Gastrocnemius medialis (tissue), 4 donors: ENCODE measurements around the gene FUOM.

Source experiments
- POLR2A ChIP-seq, 2 donors: fragments of 450-650 bp; IDR thresholded peaks; one replicate each; pipeline ENCODE4 v1.6.1; 2017; ENCODE audit warnings: antibody characterized with exemption in 2 of 2, mild to moderate bottlenecking in 2 of 2, moderate library complexity in 2 of 2
- TF ChIP-seq, protein P1 (sequence below), 5 experiments: fragments of 450-650 bp in 3 of 5; fragments of 200-600 bp in 2 of 5; sonication (generic) in 2 of 5; IDR thresholded peaks in 4 of 5; conservative IDR thresholded peaks in 1 of 5; 1 replicate in 4 of 5; 2 replicates in 1 of 5; pipeline ENCODE4 v1.5.1; 2016 to 2019; ENCODE audit warnings: antibody characterized with exemption in 5 of 5, mild to moderate bottlenecking in 3 of 5, moderate library complexity in 3 of 5

GRCh38 chr10:133370030-133370786, 12.4 kb upstream of the FUOM start:
- TF ChIP-seq, protein P1, sequence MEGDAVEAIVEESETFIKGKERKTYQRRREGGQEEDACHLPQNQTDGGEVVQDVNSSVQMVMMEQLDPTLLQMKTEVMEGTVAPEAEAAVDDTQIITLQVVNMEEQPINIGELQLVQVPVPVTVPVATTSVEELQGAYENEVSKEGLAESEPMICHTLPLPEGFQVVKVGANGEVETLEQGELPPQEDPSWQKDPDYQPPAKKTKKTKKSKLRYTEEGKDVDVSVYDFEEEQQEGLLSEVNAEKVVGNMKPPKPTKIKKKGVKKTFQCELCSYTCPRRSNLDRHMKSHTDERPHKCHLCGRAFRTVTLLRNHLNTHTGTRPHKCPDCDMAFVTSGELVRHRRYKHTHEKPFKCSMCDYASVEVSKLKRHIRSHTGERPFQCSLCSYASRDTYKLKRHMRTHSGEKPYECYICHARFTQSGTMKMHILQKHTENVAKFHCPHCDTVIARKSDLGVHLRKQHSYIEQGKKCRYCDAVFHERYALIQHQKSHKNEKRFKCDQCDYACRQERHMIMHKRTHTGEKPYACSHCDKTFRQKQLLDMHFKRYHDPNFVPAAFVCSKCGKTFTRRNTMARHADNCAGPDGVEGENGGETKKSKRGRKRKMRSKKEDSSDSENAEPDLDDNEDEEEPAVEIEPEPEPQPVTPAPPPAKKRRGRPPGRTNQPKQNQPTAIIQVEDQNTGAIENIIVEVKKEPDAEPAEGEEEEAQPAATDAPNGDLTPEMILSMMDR (IDR thresholded peaks at IDR 0.05 in 4 of 5, conservative IDR thresholded peaks at IDR 0.05 in 1 of 5), result no peak
- TF ChIP-seq POLR2A (IDR thresholded peaks at IDR 0.05), result no peak
